Motor neuron (in vitro differentiated cells): ENCODE results near the gene TWIST1. TPM values are rescaled to one million over a fixed set of nuclear protein-coding genes. Genes with fewer than 3 reads are reported as not detected.

Experiments
- ATAC-seq, 8 experiments: fragments of 200-7000 bp; cut with Tn5 transposase; replicated peaks in 6 of 8; 2 replicates each; pipeline ENCODE4 v1.8.0; 2021; ENCODE audit warnings: mild to moderate bottlenecking in 8 of 8, moderate library complexity in 8 of 8
- H3K27ac ChIP-seq, 2 donors: fragments of 250-450 bp; sonication (Bioruptor Pico); 2 replicates each; pipeline ENCODE4 v1.9.0; 2021; ENCODE audit warnings: antibody characterized with exemption in 2 of 2, mild to moderate bottlenecking in 2 of 2, moderate library complexity in 1 of 2
- H3K4me1 ChIP-seq, 2 donors: fragments of 250-450 bp; sonication (Bioruptor Pico); replicated peaks in 1 of 2; 2 replicates each; pipeline ENCODE4 v1.6.1; 2021; ENCODE audit warnings: antibody characterized with exemption in 2 of 2, mild to moderate bottlenecking in 2 of 2, moderate library complexity in 1 of 2
- H3K4me3 ChIP-seq, 5 donors: fragments of 250-450 bp; sonication (Bioruptor Pico); 2 replicates each; pipeline ENCODE4 v1.9.0; 2021; ENCODE audit warnings: antibody characterized with exemption in 5 of 5, mild to moderate bottlenecking in 5 of 5, moderate library complexity in 4 of 5
- WGBS, 10 experiments: fragments of 450-650 bp; shearing (Covaris generic); methylation state at CpG; one replicate each; pipeline ENCODE4 v1.0.0; 2022; 5-methylcytosine and 5-hydroxymethylcytosine counted together
- in situ Hi-C, 9 experiments: fragments of 400-800 bp; cut with MboI; loops; one replicate each; pipeline ENCODE4 v1.15.0; 2021; ENCODE audit warnings: low sequenced_read_pairs in 9 of 9, low pct_unique_long_range_greater_than_20kb in 2 of 9; ENCODE audit not compliant: unreplicated experiment in 9 of 9
- total RNA-seq, 8 experiments: library from RNA; unstranded; fragments of 300-600 nt; gene quantifications; 2 replicates each; pipeline versions ENCODE4 v1.2.3 to v1.2.4, GENCODE V29; 2022

TWIST1 gene
- 100 to 1,000 TPM in 3 of 8 experiments, 10 to 100 TPM in 1, 1 to 10 TPM in 2, under 1 TPM in 2; 0.60 to 327 (median 13.8) TPM for total RNA-seq

DNA sequence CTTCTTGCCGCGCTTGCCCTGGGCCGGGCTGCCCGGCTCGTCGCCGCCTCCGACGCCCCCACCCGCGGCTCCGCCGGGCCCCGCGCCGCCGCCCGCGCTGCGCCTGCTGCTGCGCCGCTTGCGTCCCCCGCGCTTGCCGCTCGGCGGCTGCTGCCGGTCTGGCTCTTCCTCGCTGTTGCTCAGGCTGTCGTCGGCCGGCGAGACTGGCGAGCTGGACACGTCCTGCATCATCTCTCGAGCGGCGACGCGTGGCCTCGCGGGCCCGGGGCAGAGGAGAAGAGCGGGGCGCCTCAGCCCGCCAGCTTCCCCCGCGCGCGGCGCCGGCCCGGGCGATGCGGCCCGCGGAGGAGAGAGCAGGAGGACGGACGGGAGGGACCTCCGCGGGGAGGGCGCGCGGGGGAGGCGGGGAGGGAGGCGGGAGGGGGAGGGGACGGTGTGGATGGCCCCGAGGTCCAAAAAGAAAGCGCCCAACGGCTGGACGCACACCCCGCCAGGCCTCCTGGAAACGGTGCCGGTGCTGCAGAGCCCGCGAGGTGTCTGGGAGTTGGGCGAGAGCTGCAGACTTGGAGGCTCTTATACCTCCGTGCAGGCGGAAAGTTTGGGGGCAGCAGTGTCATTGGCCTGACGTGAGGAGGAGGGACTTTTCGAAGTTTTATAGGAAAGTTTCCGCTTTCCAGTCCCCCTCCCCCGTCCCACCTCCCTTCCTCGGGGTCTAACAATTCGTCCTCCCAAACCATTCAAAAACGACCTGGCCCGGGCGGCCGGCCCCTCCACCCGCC is at the start of gene TWIST1:
TSS of gene TWIST1 (minus strand) at position 546 of the 779 bp plus-strand sequence. CDS start at position 231, 315 bp downstream.
- H3K4me1 ChIP-seq, result peaks cover 3 to 6% of the 10 kb centered on the region in 2 donors
- in situ Hi-C loops, result loop anchor here in 4 of 9 experiments (25.0 kb wide), 4 partner anchors 320 to 755 kb away; no protein-coding TSS in a partner anchor

DNA sequence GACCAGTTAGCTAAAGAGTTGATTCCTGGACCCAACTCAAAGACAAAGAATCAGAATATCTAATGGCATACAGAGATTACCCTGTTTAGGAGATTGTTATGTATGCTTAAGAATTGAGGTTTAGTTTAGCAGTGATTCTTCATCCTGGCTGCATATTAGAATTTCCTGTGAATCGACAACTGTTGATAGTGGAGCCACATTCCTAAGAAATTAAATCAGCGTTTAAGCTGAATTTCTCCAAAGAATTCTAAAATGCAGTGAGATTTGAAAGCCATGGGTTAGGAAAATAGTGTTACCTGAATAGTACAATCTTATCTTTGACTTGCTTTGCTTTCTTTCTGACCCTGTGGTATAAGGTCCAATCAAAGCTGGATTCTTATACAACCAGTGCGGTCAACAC is 44.2 kb upstream of the TWIST1 start:
- H3K4me3 ChIP-seq, result no peak overlapping the region
- in situ Hi-C loops, result no loop called here
- WGBS, 10 experiments, result 49 to 100% (median 87%) methylated on average over 1 to 3 of the region's 3 CpGs; no CpG with 5 or more reads in 3 of the 10 experiments
- ATAC-seq, result no peak
- no peak overlapping the region for H3K27ac ChIP-seq
- no peaks in the 10 kb centered on the region for H3K4me1 ChIP-seq

More for the DNA sequence above, at the start of gene TWIST1:
- Histone ChIP-seq H3K4me3 (peak within 1 kb of the TSS; percentile 31 to 51 (median 37)), H3K27ac (no peak within 1 kb of the TSS)
- WGBS, 10 experiments, result 0% methylated on average over 5 to 7 of the region's 91 CpGs; no CpG with 5 or more reads in 8 of the 10 experiments
- ATAC-seq, result peak; percentile 66 to 86 (median 71)

DNA sequence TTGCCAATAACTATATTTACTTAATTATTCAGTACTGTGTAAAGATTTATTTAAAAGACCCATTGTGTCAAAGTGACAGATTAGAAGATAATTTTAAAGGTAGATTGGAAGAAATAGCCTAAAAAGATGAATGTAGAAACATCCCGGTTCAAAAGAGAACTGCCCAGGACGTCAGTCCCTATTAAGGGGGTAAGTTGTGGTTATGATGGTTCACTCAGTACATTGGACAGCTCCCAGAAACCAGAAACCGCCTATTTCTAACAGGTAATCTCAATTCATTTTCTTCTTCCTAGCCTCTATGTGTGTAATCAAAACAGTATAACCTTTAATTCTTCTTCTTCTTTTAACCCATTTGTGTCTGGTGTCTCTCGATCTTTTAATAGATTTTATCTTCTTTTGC is 29.3 kb upstream of the TWIST1 start:
- ATAC-seq, result peak in 1 of 8 experiments; percentile 25
- 2 to 31% (median 13%) methylated on average over 1 to 4 of the region's 4 CpGs; no CpG with 5 or more reads in 2 of the 10 experiments for WGBS, 10 experiments

DNA sequence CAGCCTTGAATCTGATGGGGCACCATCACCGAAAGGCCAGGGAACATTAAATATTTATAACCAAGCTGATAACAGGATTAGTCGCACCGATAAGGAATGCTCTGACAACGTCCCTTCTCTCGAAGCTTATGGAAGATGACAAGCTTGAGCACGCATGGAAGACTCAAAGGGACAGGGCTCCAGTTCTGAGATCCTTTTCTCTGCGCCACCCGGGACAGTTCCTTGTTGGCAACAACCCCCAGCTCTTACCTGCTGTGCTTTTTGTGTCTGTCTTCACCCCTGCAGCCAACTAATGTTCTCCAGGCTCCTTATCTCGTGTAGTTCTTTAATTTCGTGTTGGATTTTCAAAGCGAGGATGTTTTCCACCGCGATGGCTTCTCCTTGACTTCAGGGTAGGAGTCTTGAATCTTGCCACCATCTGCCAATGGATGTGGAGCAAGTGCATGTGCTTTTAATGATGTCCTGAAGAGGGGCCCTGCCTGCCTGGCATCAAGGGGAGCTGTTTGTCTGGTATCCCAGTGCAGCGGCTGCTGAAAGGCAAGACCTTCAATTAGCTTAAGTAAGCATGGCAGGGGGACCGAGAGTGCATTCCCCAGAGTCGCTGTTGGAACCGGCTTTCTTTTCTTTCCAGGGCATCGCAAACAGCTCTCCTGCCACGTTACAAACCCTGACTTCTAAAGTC is 28.1 kb upstream of the TWIST1 start:
- WGBS, 10 experiments, result 0 to 82% (median 15%) methylated on average over 1 to 19 of the region's 19 CpGs; no CpG with 5 or more reads in 1 of the 10 experiments
- Histone ChIP-seq H3K4me1 (no peaks in the 10 kb centered on the region), H3K27ac (no peak overlapping the region), H3K4me3 (peak overlapping the region in 1 of 5 donors; percentile 16)
- in situ Hi-C loops, result loop anchor here in 2 of 9 experiments (25.0 kb wide), 3 partner anchors 167 to 517 kb away; no protein-coding TSS in a partner anchor
- ATAC-seq, result peak in 3 of 8 experiments; percentile 57 to 99 (median 74)

More for the DNA sequence above, 29.3 kb upstream of the TWIST1 start:
- Histone ChIP-seq H3K4me1 (no peaks in the 10 kb centered on the region), H3K4me3 (no peak overlapping the region), H3K27ac (no peak overlapping the region)
- in situ Hi-C loops, result loop anchor here in 2 of 9 experiments (25.0 kb wide), 3 partner anchors 166 to 516 kb away; no protein-coding TSS in a partner anchor

DNA sequence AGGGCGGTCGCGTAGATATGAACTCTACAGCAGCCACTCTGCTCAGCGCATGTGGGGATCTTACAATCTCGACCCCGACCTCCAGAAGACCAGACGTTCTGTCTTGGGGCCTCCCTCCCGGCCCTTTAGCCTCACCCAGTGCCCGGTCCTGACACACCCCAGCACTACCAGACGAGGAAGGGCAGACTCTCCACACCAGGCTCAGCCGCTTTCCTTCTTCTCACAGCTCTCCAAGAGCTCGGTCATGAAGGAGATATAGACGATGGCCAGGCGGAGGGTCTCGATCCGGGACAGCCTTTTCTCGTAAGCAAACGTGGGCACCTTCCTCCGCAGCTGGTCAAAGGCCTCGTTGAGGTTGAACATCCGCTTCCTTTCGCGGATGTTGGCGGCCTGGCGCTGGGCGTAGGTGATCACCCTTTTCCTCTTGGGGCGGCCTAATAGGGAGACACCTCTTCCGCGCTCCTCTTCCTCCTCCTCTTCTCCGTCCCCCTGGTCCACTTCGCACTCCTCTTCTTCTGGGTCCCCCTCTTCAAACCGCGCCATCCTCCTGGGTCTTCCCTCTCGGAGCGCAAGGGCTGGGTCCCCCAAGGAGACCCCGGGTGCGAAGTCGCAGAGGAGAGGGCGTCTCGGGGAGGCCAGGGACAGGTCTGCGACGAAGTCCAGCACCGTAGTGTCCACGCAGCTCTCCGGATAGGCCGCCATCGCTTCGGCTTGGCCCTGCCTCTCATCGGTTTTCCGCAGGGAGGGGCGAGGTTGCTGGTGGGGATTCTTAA is 27.4 kb upstream of the TWIST1 start, which contains the start of gene FERD3L:
TSS of gene FERD3L (minus strand) at position 761 of the 773 bp plus-strand sequence. CDS start at position 702, 59 bp downstream.
- Histone ChIP-seq H3K4me3 (peak within 1 kb of the TSS in 1 of 5 donors; percentile 16), H3K4me1 (no peaks in the 10 kb centered on the region), H3K27ac (no peak within 1 kb of the TSS)
- 16 to 51% (median 28%) methylated on average over 2 to 22 of the region's 51 CpGs; no CpG with 5 or more reads in 2 of the 10 experiments for WGBS, 10 experiments
- peak in 1 of 8 experiments; percentile 22 for ATAC-seq
- in situ Hi-C loops, result loop anchor here in 2 of 9 experiments (25.0 kb wide), 3 partner anchors 167 to 517 kb away; no protein-coding TSS in a partner anchor

DNA sequence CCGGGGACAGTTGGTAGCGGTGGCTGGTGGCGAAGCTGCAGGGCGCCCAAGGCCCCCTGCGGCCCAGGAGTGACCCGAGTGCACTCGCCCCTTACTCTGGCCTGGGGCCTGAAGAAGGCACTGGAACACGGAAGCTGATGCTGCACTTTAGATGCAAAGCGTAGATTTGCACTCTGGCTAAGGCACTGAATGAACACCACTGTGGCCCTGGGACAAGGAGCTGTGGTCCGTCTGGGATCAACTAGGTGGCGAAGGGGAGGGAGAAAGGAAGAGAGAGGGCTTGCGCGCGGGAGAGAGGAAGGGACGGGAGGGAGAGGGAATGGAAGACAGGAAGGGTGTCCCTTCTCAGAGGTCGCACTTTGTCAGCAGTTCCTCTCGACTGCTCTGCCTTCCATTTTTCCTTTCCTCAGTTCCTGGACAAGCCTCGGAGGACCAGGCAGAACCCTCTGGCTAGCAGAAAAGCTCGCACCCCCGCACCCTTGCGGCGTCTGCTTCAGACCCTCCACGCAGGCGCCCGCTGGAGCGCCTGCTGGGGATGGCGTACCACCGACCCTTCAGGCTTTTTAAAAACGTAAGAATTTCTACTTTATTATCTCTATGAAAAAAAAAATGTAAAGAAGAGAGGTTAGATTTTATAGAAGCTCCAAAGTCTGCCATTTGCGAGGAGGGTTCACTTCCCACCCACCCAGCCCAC is 26.6 kb upstream of the TWIST1 start:
- Histone ChIP-seq H3K27ac (no peak overlapping the region), H3K4me1 (no peaks in the 10 kb centered on the region), H3K4me3 (peak overlapping the region in 1 of 5 donors; percentile 16)
- WGBS, 10 experiments, result 19 to 62% (median 38%) methylated on average over 3 to 17 of the region's 30 CpGs; no CpG with 5 or more reads in 2 of the 10 experiments
- peak in 1 of 8 experiments; percentile 32 for ATAC-seq
- in situ Hi-C loops, result loop anchor here in 2 of 9 experiments (25.0 kb wide), 3 partner anchors 168 to 518 kb away; no protein-coding TSS in a partner anchor

DNA sequence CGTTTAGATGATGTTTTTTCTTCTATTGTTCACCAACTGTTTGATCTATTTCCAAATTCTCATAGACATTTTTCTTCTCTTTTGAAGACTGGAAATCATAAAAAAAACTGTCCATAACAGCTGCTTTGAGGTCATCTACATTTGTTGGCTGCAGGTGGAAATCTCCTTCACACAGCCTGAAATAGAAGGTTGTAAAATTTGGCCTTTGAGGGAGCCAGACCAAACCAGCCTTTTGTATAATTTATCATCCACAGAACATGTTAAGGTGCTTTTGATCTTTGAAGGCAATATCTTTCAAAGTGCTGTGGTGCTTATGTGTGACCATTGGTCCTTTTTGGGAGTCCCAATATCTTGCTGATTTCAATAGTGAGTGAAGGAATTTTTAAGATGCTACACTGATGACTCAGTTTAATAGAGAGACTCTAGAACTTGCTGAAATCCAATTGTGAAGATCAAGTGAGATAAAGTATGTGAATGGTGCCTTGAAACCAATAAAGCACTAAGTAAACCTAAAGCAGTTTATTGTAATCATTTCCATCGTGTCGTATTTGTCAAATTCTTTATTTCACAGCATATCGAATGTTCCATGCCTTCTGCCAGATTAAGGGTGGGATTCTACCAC is 22.4 kb upstream of the TWIST1 start:
- in situ Hi-C loops, result loop anchor here in 2 of 9 experiments (25.0 kb wide), 3 partner anchors 172 to 522 kb away; no protein-coding TSS in a partner anchor
- Histone ChIP-seq H3K27ac (no peak overlapping the region), H3K4me3 (no peak overlapping the region), H3K4me1 (no peaks in the 10 kb centered on the region)
- no peak for ATAC-seq
- WGBS, 10 experiments, result 55 to 94% (median 82%) methylated on average over 1 to 4 of the region's 4 CpGs

DNA sequence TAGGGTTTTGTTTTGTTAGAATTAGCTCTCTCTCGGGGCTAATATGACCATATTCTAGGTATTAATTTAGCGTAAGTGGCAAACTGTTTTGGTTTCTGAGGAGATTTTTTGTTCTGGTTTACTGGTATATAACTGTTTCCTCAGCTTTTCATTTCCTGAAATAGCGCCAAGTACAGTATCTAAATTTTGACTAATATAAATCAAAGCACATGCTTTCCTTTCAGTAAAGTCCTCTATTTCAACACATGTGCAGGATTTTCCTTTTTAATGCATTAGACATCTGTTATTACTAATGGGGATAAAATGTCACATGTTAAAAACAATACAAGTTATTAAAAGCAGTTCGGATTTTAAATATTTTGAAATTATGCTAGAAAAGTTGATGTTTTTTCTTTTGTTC is 16.4 kb upstream of the TWIST1 start:
- ATAC-seq, result peak in 3 of 8 experiments; percentile 57 to 59 (median 57)
- H3K4me3 ChIP-seq, result no peak overlapping the region
- H3K4me1 ChIP-seq, result no peaks in the 10 kb centered on the region
- H3K27ac ChIP-seq, result no peak overlapping the region
- in situ Hi-C loops, result loop anchor here in 2 of 9 experiments (25.0 kb wide), 3 partner anchors 178 to 528 kb away; no protein-coding TSS in a partner anchor
- 25 to 95% (median 68%) methylated on average over 2 to 4 of the region's 4 CpGs for WGBS, 10 experiments

DNA sequence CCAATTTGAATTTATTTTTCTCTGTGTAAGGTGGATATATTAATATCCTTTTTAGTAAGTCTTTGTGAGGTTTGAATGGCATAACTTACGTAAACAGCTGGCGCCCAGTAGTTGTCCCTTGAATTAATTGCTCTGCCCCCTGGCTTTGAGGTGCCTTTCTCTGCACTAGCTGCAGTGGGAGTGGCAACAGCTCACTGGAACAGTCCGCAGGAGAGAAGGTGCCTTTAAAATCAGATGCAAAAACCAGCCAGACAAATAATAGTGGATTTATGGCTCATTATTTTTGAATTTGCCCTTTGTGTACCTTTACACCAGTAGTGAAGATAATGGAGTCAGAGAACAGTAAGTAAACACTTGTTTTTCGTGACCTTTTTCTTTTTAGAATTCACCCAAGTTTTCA is 16.0 kb upstream of the TWIST1 start:
- H3K27ac ChIP-seq, result no peak overlapping the region
- in situ Hi-C loops, result loop anchor here in 2 of 9 experiments (25.0 kb wide), 3 partner anchors 179 to 529 kb away; no protein-coding TSS in a partner anchor
- 61 to 100% (median 78%) methylated on average over 1 to 4 of the region's 4 CpGs; no CpG with 5 or more reads in 1 of the 10 experiments for WGBS, 10 experiments
- no peaks in the 10 kb centered on the region for H3K4me1 ChIP-seq
- no peak overlapping the region for H3K4me3 ChIP-seq
- ATAC-seq, result peak in 1 of 8 experiments; percentile 27

DNA sequence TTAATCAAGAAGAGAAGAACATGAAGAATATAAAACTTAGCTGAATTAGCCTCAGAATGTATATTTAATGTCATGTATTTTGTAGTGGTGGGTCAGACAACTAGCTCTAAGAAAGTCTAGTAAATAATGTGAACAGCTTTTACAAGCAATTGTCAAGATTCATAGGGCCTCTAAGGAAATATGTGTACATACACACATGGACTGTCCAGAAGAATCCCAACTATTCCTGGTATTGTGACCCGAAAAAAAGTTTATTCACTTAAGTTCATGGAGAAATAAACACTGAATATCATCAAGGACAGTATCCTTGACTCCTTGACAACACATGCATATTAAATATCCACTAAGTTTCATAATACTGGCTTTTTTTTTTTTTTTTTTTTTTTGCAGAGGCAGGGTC is 11.4 kb upstream of the TWIST1 start:
- H3K27ac ChIP-seq, result no peak overlapping the region
- in situ Hi-C loops, result loop anchor here in 2 of 9 experiments (25.0 kb wide), 3 partner anchors 183 to 533 kb away; no protein-coding TSS in a partner anchor
- no peak for ATAC-seq
- WGBS, 10 experiments, result 18 to 100% (median 75%) methylated on average over 1 of the region's 1 CpG; no CpG with 5 or more reads in 1 of the 10 experiments
- no peaks in the 10 kb centered on the region for H3K4me1 ChIP-seq
- H3K4me3 ChIP-seq, result no peak overlapping the region

DNA sequence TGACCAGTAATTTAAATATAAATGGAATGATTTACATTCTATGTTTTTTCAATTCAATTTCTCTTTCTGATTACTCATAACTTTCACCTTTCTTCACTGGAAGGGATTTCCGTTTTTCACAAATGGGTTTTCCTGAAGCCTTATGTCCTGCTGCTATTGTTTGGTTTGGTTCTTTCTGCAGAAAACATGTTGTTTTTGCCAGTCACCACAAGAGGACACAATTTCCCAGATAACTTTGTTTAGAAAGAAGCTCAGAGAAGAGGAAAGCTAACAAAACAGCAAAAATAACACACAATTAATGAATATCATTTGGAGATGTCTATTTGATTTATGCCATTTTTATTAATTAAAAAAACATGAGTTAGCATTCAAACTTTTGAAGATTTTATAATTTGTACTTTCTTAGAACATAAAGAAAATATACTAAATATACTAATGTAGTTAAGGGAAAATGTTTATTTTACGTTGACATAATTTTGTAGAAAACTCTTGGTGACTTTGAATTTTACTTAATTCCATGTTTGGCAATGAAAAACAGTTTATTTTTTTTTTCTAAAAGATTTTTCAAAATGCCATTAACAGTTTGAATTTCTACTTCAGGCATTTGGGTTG is 4.6 kb upstream of the TWIST1 start:
- Histone ChIP-seq H3K4me3 (no peak overlapping the region), H3K27ac (no peak overlapping the region), H3K4me1 (peaks cover 3% of the 10 kb centered on the region in 2 donors)
- 0 to 80% (median 50%) methylated on average over 1 to 2 of the region's 2 CpGs for WGBS, 10 experiments
- in situ Hi-C loops, result loop anchor here in 4 of 9 experiments (25.0 kb wide), 4 partner anchors 315 to 760 kb away; no protein-coding TSS in a partner anchor
- ATAC-seq, result no peak
